Measurements from ENCODE around the gene HOXB8.

- TF ChIP-seq, protein P1, sequence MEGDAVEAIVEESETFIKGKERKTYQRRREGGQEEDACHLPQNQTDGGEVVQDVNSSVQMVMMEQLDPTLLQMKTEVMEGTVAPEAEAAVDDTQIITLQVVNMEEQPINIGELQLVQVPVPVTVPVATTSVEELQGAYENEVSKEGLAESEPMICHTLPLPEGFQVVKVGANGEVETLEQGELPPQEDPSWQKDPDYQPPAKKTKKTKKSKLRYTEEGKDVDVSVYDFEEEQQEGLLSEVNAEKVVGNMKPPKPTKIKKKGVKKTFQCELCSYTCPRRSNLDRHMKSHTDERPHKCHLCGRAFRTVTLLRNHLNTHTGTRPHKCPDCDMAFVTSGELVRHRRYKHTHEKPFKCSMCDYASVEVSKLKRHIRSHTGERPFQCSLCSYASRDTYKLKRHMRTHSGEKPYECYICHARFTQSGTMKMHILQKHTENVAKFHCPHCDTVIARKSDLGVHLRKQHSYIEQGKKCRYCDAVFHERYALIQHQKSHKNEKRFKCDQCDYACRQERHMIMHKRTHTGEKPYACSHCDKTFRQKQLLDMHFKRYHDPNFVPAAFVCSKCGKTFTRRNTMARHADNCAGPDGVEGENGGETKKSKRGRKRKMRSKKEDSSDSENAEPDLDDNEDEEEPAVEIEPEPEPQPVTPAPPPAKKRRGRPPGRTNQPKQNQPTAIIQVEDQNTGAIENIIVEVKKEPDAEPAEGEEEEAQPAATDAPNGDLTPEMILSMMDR (IDR thresholded peaks at IDR 0.05), result no peak
- TF ChIP-seq POLR2AphosphoS5 (IDR thresholded peaks at IDR 0.05), result no peak
Measured at GRCh38 chr17:48599354-48599753, 15.7 kb downstream of the HOXB8 start.

Measured in breast epithelium (tissue), 3 donors.